NOMO-1 treated with DMSO at 0.1 percent for 48 hours (cell line): ENCODE measurements around the gene GNL3L.
A peak's percentile ranks its signal among the peaks of the same experiment; 100 is the strongest.
"Not testable (repeated sequence)": the region's sequence is repeated elsewhere in the genome, so short reads cannot be mapped to it uniquely, and the experiment has no call there.

ENCODE experiments used
- DNase-seq: peaks from one replicate; lab custom pipeline; 2025; ENCODE audit not compliant: unreplicated experiment; lab: John Stamatoyannopoulos, UW

Gene GNL3L, protein sequence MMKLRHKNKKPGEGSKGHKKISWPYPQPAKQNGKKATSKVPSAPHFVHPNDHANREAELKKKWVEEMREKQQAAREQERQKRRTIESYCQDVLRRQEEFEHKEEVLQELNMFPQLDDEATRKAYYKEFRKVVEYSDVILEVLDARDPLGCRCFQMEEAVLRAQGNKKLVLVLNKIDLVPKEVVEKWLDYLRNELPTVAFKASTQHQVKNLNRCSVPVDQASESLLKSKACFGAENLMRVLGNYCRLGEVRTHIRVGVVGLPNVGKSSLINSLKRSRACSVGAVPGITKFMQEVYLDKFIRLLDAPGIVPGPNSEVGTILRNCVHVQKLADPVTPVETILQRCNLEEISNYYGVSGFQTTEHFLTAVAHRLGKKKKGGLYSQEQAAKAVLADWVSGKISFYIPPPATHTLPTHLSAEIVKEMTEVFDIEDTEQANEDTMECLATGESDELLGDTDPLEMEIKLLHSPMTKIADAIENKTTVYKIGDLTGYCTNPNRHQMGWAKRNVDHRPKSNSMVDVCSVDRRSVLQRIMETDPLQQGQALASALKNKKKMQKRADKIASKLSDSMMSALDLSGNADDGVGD

GRCh38 chrX:54529552-54530356, at the start of gene GNL3L:
Gene GNL3L, plus strand, starts transcription at chrX:54530219. Its CDS starts 2,348 bp downstream, at chrX:54532567.
- peak; percentile 74 for DNase-seq

GRCh38 chrX:54482839-54483593, 47.0 kb upstream of the GNL3L start:
- no peak for DNase-seq

- DNase-seq, result no peak
Observed at GRCh38 chrX:54483946-54484345, 46.1 kb upstream of the GNL3L start.

DNA sequence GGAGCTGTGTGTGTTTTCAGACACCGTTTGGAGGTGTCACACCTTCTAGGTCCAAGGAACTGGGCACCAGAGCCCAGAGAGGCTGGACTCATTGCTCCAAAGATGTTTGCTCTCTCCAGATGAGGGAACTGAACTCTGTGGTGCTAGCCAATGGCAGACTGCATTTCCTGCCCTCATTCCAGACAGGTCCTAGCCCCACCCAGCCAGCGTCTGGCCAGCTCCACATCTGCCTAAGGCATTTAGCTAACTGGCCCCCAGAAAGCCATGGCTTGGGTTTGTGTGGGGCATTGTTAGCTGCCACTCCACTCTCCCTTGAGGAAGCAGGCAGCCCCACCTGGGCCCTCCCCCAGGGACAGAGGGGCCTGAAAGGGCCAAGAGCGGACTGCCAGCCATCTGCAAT, 45.4 kb upstream of the GNL3L start:
- DNase-seq, result no peak

DNA sequence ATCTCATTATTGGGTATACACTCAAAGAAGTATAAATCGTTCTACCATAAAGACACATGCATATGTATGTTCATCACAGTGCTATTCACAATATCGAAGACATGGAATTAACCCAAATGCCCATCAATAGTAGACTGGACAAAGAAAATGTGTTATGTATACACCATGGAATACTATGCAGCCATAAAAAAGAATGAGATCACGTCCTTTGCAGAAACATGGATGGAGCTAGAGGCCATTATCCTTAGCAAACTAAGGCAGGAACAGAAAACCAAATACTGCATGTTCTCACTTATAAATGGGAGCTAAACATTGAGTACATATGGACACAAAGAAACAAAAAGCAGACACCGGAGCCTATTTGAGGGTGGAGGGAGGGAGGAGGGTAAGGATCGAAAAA, 40.2 kb upstream of the GNL3L start:
- not testable (repeated sequence) for DNase-seq

- DNase-seq, result no peak
Observed at GRCh38 chrX:54492340-54492739, 37.7 kb upstream of the GNL3L start.

GRCh38 chrX:54494166-54494988, 35.6 kb upstream of the GNL3L start:
- DNase-seq, result no peak

- no peak for DNase-seq
Observed at GRCh38 chrX:54494989-54495813, 34.8 kb upstream of the GNL3L start.

DNA sequence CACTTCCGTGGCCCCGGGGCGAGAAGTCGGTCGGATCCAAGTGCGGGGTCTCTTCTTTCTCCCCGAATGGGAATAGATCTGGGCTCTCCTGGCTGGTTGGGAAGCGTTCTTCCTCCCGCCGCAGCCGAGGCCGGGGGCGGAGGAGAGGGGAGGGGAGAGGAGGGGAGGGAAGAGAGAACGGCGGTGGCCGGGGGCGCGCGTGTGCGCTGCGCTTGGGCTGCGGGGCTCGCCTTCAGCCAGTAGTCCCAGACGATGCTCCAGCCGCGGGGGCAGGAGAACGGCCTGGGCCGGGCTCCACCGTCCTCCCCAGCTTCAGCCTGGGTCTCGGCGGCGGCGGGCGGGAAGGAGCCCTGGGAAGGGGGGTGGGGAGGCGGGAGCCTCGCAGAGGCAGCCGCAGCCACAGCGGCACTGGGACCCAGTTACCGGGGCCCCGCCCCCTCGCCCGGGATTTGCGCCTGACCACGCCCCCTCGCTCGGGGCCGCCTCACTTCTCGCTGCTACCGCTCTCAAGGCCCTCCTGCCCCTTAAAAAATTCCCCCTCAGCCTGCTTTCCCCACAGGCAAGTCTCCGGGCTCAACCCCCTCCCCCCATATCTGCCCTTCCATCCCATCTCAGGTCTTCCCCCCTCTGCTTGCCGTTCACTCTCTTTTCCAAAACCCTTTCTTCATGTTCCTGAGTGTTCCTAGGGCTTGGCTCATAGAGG, 34.1 kb upstream of the GNL3L start, which contains the start of gene FGD1:
Gene FGD1, minus strand, starts transcription at position 421 of the 703 bp plus-strand sequence. CDS start 802 bp downstream, outside the sequence.
- no peak for DNase-seq

DNA sequence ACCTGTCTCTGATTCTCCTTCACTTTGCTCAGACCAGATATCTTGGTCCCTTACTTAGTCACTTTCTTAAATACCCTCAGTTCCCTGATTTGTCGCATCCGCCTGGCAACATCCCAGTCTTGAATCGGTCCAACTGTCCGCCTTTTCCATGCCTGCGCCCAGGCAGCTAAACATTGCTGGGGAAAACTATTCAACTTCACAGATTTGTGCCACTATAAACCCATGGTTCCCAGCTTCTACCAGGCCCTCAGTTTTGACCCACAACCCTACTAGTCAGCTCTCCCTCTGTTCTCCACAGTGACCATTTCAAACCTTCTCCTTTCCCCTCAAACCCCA, 33.5 kb upstream of the GNL3L start:
- no peak for DNase-seq

GRCh38 chrX:54496936-54497335, 33.1 kb upstream of the GNL3L start:
- DNase-seq, result no peak

DNA sequence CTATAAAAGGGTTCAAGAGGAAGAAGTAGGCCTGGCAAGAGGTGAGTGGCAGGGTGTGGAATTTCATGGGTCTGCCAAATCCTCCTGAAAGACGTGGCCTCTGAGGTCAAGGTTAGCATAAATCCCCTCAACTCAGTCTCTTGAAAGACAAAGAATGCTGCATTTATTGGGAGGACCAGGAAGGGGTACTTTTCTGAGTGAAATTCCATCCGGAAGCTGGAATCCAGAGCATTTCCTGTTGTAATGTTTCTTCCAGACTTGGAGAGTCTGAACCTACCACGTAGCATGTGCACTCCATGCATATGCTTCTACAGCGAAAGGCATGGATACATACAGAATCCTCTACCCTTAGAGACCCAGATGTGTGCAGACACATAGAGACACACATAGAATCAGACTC, 20.6 kb upstream of the GNL3L start:
- no peak for DNase-seq

- DNase-seq, result no peak
Observed at GRCh38 chrX:54529151-54529550, 868 bp upstream of the GNL3L start.

DNA sequence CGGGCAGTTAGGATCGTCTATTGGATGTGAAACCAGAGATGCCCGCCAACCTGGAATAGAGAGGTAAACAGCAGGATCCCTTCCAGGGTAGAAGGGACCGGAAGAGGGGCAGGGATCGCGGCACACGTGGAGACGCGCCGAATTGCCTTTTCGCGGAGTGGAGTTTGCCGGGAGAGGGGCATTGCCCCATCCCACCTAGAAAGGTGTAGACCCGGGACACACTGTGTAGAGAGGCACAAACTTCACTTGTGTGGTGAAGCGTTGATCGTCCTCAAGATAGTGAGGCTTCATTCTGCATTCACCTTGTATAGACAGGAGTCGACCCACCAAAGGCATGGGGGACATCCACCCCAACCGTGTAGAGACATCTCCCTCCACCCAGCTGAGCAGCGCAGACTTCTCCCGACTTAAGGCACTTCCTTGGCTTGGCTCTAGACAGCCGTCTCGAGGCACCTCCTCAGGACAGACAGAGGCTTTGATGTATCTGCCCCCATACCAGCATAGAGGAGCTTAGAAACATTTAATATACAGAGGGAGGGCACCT, 410 bp downstream of the GNL3L start:
- DNase-seq, result no peak

- DNase-seq, result no peak
Observed at GRCh38 chrX:54534271-54534670, 4.3 kb downstream of the GNL3L start.

- DNase-seq, result no peak
Observed at GRCh38 chrX:54540289-54540688, 10.3 kb downstream of the GNL3L start.

DNA sequence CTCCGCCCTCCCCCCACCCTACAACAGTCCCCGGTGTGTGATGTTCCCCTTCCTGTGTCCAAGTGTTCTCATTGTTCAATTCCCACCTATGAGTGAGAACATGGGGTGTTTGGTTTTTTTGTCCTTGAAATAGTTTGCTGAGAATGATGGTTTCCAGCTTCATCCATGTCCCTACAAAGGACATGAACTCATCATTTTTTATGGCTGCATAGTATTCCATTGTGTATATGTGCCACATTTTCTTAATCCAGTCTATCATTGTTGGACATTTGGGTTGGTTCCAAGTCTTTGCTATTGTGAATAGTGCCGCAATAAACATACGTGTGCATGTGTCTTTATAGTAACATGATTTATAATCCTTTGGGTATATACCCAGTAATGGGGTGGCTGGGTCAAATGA, 12.2 kb downstream of the GNL3L start:
- DNase-seq, result not testable (repeated sequence)

GRCh38 chrX:54550821-54551220, 20.8 kb downstream of the GNL3L start:
- DNase-seq, result no peak
